OCI-LY1 (cell line): Measurements from ENCODE around the gene CEP83.
A peak's percentile ranks its signal among the peaks of the same experiment; 100 is the strongest.

ENCODE experiments used
- H2AFZ ChIP-seq: fragments of 200-600 bp; sonication (generic), shearing (Covaris generic); 2 replicates; pipeline ENCODE4 v1.6.0; 2014; ENCODE audit warnings: antibody characterized with exemption, mild to moderate bottlenecking, low read length
- H3F3A ChIP-seq: fragments of 200-600 bp; sonication (generic), shearing (Covaris generic); 2 replicates; pipeline ENCODE4 v1.6.0; 2014; ENCODE audit warnings: mild to moderate bottlenecking, antibody characterized with exemption, low read length, moderate library complexity; ENCODE audit not compliant: insufficient read depth
- H3K27ac ChIP-seq: fragments of 200-600 bp; sonication (generic); 2 replicates; pipeline ENCODE4 v1.5.1; 2014; ENCODE audit warnings: low read length, mixed run types, mild to moderate bottlenecking, low read depth; ENCODE audit not compliant: poor library complexity, severe bottlenecking
- H3K27me3 ChIP-seq: fragments of 200-600 bp; sonication (generic); 2 replicates; pipeline ENCODE4 v1.6.0; 2014; ENCODE audit warnings: antibody characterized with exemption, mild to moderate bottlenecking, low read length, moderate library complexity; ENCODE audit not compliant: insufficient read depth
- H3K36me3 ChIP-seq: fragments of 200-600 bp; sonication (generic); 2 replicates; pipeline ENCODE4 v1.6.1; 2014; ENCODE audit warnings: mild to moderate bottlenecking, antibody characterized with exemption, low read length, moderate library complexity, mixed read lengths; ENCODE audit not compliant: insufficient read depth
- H3K4me1 ChIP-seq: fragments of 200-600 bp; sonication (generic); 2 replicates; pipeline ENCODE4 v1.5.1; 2014; ENCODE audit warnings: mild to moderate bottlenecking, low read length, moderate library complexity; ENCODE audit not compliant: insufficient read depth, severe bottlenecking
- H3K4me2 ChIP-seq: fragments of 200-600 bp; sonication (generic), shearing (Covaris generic); 2 replicates; pipeline ENCODE4 v1.6.1; 2014; ENCODE audit warnings: low read length
- H3K4me3 ChIP-seq: fragments of 200-600 bp; sonication (generic); 2 replicates; pipeline ENCODE4 v1.5.1; 2014; ENCODE audit warnings: low read length, low read depth, mild to moderate bottlenecking, mixed read lengths; ENCODE audit not compliant: poor library complexity, severe bottlenecking
- H3K79me2 ChIP-seq: fragments of 200-600 bp; shearing (Covaris generic); 2 replicates; pipeline ENCODE4 v1.6.1; 2016; ENCODE audit warnings: mixed run types, low read length, mixed read lengths; ENCODE audit not compliant: insufficient read depth
- H3K9ac ChIP-seq: fragments of 200-600 bp; sonication (generic), shearing (Covaris generic); 2 replicates; pipeline ENCODE4 v1.6.1; 2014; ENCODE audit warnings: mild to moderate bottlenecking, low read length, mixed read lengths
- H3K9me2 ChIP-seq: fragments of 200-600 bp; sonication (generic), shearing (Covaris generic); 2 replicates; pipeline ENCODE4 v1.6.1; 2014; ENCODE audit warnings: low read depth, mild to moderate bottlenecking, low read length, mixed read lengths
- H3K9me3 ChIP-seq: fragments of 200-600 bp; shearing (Covaris generic); 2 replicates; pipeline ENCODE4 v1.6.1; 2014; ENCODE audit warnings: low read length, mixed read lengths
- H4K20me1 ChIP-seq: fragments of 200-600 bp; sonication (generic), shearing (Covaris generic); 2 replicates; pipeline ENCODE4 v1.6.0; 2016; ENCODE audit warnings: mild to moderate bottlenecking, low read length; ENCODE audit not compliant: insufficient read depth
- CTCF ChIP-seq: fragments of 200-600 bp; sonication (generic), shearing (Covaris generic); IDR thresholded peaks from 2 replicates; pipeline ENCODE4 v1.5.1; 2017; ENCODE audit warnings: mild to moderate bottlenecking, antibody characterized with exemption, low read length, moderate library complexity, mixed read lengths
- EZH2 ChIP-seq: fragments of 200-600 bp; sonication (generic), shearing (Covaris generic); IDR thresholded peaks from 2 replicates; pipeline ENCODE4 v1.8.0; 2017; ENCODE audit warnings: borderline replicate concordance, mixed run types, mild to moderate bottlenecking, antibody characterized with exemption, low read length, moderate library complexity, mixed read lengths

The CEP83 gene

GRCh38 chr12:94333396-94333795, 126.3 kb downstream of the CEP83 start:
- Histone ChIP-seq H3K4me2 (no peak overlapping the region), H3F3A (no peaks in the 10 kb centered on the region), H2AFZ (no peak overlapping the region), H3K9ac (no peak overlapping the region), H4K20me1 (no peaks in the 10 kb centered on the region), H3K4me1 (no peaks in the 10 kb centered on the region), H3K27ac (no peak overlapping the region), H3K4me3 (no peak overlapping the region), H3K9me2 (no peaks in the 10 kb centered on the region), H3K79me2 (no peaks in the 10 kb centered on the region), H3K9me3 (no peaks in the 10 kb centered on the region), H3K27me3 (no peaks in the 10 kb centered on the region), H3K36me3 (peaks cover 17% of the 10 kb centered on the region)
- no peak for TF ChIP-seq CTCF
- no peak for TF ChIP-seq EZH2

GRCh38 chr12:94329366-94329765, 130.3 kb downstream of the CEP83 start:
- Histone ChIP-seq H3K36me3 (peaks cover 48% of the 10 kb centered on the region), H3K4me1 (no peaks in the 10 kb centered on the region), H4K20me1 (no peaks in the 10 kb centered on the region), H3K9me3 (no peaks in the 10 kb centered on the region), H3K79me2 (no peaks in the 10 kb centered on the region), H3K4me3 (no peak overlapping the region), H3K9ac (no peak overlapping the region), H3F3A (no peaks in the 10 kb centered on the region), H2AFZ (no peak overlapping the region), H3K9me2 (no peaks in the 10 kb centered on the region), H3K27me3 (no peaks in the 10 kb centered on the region), H3K27ac (no peak overlapping the region), H3K4me2 (no peak overlapping the region)
- TF ChIP-seq EZH2, result no peak
- TF ChIP-seq CTCF, result peak; percentile 29; the same call in 1 of the 2 replicates

- H3K27me3 ChIP-seq, result no peaks in the 10 kb centered on the region
- H3K9ac ChIP-seq, result no peak overlapping the region
- H4K20me1 ChIP-seq, result no peaks in the 10 kb centered on the region
- TF ChIP-seq EZH2 (no peak), CTCF (no peak)
- peaks cover 59% of the 10 kb centered on the region for H3K36me3 ChIP-seq
- no peaks in the 10 kb centered on the region for H3F3A ChIP-seq
- no peak overlapping the region for H3K4me3 ChIP-seq
- H3K4me2 ChIP-seq, result no peak overlapping the region
- H3K27ac ChIP-seq, result no peak overlapping the region
- no peaks in the 10 kb centered on the region for H3K9me3 ChIP-seq
- no peak overlapping the region for H2AFZ ChIP-seq
- no peaks in the 10 kb centered on the region for H3K9me2 ChIP-seq
- no peaks in the 10 kb centered on the region for H3K4me1 ChIP-seq
- H3K79me2 ChIP-seq, result no peaks in the 10 kb centered on the region
Measured at GRCh38 chr12:94327809-94328208, 131.9 kb downstream of the CEP83 start.
